COR-L47 (cell line): Measurements from ENCODE around the gene CFAP97D1.

Experiments used
- DNase-seq: peaks from one replicate; lab custom pipeline; 2025; lab: John Stamatoyannopoulos, UW

The CFAP97D1 gene

GRCh38 chr17:43827596-43827995 lies 47.4 kb downstream of the CFAP97D1 start:
- no peak for DNase-seq

DNA sequence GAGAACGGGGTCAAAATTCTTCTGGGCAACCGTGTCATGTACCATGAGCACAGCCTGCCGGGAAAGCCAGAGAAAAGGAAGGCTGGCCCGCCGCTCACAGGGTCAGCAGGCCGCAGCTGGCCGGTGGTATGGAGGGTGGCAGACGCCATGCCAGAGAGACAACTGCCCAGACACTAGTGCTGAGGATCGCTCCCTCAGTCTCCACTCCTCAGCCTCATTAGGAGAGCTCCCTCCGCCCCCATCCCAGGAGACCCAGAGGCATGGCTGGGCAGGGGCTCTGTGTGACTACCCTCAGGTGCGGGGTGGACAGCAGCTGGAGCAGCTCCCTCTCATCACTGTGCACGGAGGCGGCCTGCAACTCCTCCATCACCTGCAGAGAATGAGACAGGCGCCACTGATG lies 49.5 kb downstream of the CFAP97D1 start:
- no peak for DNase-seq

GRCh38 chr17:43830510-43831140 lies 50.4 kb downstream of the CFAP97D1 start:
- no peak for DNase-seq

- no peak for DNase-seq
Observed at GRCh38 chr17:43831633-43832032, 51.4 kb downstream of the CFAP97D1 start.

GRCh38 chr17:43832168-43832975 lies 52.1 kb downstream of the CFAP97D1 start:
- no peak for DNase-seq

- peak; percentile 71 for DNase-seq
Observed at GRCh38 chr17:43832976-43833829, 53.0 kb downstream of the CFAP97D1 start, which contains the start of gene MPP3. MPP3 (minus strand) TSS chr17:43833146; CDS start chr17:43831906, 1,240 bp downstream.

- peak; percentile 33 for DNase-seq
Observed at GRCh38 chr17:43834106-43834505, 53.9 kb downstream of the CFAP97D1 start.
